Stimulated activated CD4-positive, alpha-beta T cell treated with anti-CD3 and anti-CD28 coated beads, Interleukin-4, amount 100 ng/mL, for 48 hours (primary cell): ENCODE results near the gene TMEM42.
A peak's percentile ranks its signal among the peaks of the same experiment; 100 is the strongest.

Source experiments
- DNase-seq, 2 donors: peaks; one replicate each; pipeline ENCODE4 v3.0.0-alpha.2; 2020; ENCODE audit warnings: low read depth in 2 of 2

The TMEM42 gene

DNA sequence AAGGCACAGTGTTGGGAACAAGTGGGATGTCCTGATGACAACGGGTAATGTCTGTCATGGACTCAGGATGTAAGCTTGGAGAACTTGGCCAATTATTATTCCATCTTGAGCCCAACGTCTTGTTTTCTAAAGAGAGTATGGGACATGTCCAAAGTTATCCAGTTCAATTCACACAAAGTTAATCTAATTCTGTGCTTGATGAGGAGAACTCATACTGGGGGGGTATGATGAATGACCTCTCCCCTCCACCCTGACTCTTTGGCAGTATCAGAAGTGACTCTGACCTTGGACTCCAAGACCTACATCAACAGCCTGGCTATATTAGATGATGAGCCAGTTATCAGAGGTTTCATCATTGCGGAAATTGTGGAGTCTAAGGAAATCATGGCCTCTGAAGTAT lies 49.0 kb downstream of the TMEM42 start:
- DNase-seq: no peak

DNA sequence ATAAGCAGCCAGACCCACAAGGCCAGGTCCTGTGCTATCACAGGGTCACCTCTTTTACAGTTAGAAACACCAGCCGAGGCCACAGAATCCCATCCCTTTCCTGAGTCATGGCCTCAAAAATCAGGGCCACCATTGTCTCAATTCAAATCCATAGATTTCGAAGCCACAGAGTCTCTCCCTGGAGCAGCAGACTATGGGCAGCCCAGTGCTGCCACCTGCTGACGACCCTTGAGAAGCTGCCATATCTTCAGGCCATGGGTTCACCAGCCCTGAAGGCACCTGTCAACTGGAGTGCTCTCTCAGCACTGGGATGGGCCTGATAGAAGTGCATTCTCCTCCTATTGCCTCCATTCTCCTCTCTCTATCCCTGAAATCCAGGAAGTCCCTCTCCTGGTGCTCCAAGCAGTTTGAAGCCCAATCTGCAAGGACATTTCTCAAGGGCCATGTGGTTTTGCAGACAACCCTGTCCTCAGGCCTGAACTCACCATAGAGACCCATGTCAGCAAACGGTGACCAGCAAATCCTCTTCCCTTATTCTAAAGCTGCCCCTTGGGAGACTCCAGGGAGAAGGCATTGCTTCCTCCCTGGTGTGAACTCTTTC lies 52.3 kb downstream of the TMEM42 start:
- DNase-seq: peak; percentile 34 to 51

DNA sequence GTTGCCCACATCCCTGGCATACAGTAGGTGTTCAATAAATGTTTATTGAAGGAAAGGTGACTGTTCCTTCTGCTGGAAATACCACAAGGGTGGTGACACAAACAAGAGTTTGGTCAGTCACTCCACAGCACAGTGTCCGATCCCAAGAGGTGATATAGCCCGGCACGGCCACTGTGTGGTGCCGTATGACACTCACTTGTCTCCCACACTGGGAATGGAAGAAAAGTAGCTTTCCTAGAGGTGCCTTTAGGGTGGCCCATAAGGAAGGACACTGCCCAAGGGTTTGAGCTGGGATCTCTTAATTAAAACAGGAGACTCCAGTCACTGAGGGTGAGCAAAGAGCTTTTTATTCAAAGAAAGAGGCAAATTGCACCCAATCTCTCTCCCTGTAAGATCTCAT lies 53.2 kb downstream of the TMEM42 start:
- no peak for DNase-seq
